Measurements from ENCODE around the gene CYB561D2.

The CYB561D2 gene

GRCh38 chr3:50365842-50366220 is 15.2 kb downstream of the CYB561D2 start:
- DNase-seq (ENCODE audit: low read depth), result no peak

DNA sequence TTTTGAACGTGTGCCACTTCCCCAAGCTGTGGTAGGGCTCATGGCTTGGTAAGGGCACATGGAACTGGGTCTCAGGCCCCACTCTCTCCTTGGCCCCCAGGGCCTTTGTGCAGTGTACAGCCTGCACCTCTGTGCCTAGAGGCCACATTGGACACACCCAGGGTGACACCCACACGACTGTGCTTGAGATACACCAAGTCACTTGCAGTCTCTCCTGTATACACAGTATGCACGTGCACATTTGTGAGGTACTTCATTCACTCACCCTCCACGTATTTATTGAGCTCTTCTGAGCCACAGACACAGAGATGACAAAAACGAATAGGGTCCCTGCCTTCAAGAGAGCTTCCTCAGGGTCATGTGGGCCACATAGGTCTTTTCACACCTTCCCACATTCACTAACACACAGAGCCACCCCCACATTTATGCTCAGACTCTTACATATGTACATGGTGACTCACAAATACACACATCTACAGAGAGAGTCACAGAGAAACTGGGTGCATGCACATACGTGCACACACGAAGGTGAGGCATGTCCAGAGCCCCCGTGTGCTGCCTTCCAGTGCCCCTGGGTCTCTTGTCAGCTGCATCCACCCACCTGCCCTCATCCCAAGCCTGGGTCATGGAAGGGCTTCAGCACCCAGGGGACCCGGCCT is 18.5 kb downstream of the CYB561D2 start:
- no peak for DNase-seq (ENCODE audit: low read depth)

- DNase-seq (ENCODE audit: low read depth), result no peak
These were observed 19.9 kb downstream of the CYB561D2 start for GRCh38 chr3:50370594-50370993.

DNA sequence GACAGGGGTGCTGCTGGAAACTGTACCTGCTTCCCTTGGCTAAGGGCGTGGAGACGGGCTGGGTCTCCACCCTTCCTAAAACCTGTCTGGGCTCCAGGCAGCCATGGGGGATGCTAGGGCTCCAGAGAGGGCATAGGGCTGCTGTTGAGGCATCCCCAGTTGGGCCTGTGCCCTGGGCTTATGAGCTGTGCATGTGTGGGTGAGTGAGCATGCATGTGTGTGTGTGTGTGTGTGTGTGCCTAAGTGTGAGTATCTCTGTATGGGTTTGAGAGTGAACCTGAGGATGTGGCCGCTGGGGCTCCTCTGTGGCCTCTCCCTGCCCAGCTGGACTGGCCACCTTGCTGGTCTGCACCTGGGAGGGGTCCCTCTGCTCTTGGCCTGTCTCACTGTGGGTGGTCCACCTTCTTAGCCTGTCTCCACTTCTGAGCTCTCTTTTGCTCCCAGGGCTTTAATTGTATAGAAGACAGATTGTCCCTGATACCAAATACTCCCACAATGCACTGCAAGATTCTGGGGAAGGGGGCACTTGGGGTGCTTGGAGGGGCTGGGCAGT is 20.5 kb downstream of the CYB561D2 start:
- DNase-seq (ENCODE audit: low read depth), result no peak

DNA sequence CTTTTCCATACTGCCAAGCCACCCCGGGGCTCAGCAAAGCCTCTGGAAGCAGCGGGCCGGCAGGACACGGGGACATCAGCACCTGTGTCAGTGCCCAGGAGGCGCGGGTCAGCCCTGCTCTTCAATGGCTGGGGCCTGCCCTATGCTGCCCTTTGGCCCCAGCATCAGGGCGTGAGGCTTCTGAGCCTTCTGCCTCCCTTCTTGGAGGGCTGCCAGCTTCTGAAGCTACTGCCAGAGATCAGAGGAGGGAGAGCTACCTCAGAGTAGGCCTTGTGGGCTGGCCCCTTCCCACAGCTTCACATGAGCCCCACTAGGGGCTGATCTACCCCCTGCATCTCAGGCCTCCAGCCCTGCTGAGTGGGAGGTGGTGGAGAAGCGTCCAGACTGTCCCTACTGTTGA is 21.7 kb downstream of the CYB561D2 start:
- no peak for DNase-seq (ENCODE audit: low read depth)

DNA sequence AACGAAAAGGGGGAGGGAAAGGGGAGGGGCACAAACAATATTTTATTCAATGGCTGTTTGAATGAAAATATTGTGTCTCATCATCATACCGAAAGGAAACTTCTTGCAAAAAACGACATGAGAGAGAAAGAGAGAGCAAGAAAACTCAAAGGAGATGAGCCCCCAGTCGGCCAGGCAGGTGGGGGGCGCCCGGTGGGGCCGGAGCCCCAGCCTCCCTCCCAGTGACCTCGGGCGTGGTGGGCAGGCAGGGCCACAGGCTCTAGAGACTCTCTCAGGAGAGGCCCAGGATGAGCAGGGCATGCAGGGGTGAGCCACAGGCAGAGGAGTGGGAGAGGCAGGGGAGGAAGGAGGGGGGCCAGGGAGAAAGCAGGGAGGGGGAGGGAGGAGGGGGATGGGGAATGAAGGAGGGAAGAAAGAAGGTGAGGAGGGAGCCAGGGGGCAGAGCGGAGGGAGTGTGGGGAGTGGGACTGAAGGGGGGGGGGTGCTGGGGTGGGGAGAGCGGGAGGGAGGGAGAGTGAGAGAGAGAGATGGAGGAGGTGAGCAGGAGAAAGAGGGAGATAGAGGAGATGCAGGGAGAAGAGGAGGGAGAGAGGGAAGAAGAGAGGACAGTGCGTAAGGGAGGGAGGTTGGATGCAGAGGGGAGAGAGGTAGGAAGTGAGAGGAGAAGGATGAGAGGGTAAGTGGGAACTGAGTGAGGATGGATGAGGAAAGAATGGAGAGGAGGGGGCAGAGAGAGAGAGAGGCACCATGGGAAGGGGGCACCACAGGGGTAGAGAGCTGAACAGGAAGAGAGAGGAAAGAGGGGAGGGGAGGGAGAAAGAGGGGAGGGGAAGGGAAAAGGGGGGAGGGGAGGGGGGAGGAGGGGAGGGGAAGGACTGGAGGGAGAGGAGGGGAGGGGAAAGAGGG is 22.7 kb downstream of the CYB561D2 start:
- DNase-seq (ENCODE audit: low read depth), result no peak

GRCh38 chr3:50374363-50375257 is 23.9 kb downstream of the CYB561D2 start:
- DNase-seq (ENCODE audit: low read depth), result no peak

- no peak for DNase-seq (ENCODE audit: low read depth)
These were observed 24.7 kb downstream of the CYB561D2 start for GRCh38 chr3:50375258-50375931.

GRCh38 chr3:50378024-50378423 is 27.4 kb downstream of the CYB561D2 start:
- no peak for DNase-seq (ENCODE audit: low read depth)

- DNase-seq (ENCODE audit: low read depth), result no peak
These were observed 28.1 kb downstream of the CYB561D2 start for GRCh38 chr3:50378757-50379156.

GRCh38 chr3:50380405-50381085 is 29.9 kb downstream of the CYB561D2 start:
- no peak for DNase-seq (ENCODE audit: low read depth)

- no peak for DNase-seq (ENCODE audit: low read depth)
These were observed 30.7 kb downstream of the CYB561D2 start for GRCh38 chr3:50381383-50381782.

DNA sequence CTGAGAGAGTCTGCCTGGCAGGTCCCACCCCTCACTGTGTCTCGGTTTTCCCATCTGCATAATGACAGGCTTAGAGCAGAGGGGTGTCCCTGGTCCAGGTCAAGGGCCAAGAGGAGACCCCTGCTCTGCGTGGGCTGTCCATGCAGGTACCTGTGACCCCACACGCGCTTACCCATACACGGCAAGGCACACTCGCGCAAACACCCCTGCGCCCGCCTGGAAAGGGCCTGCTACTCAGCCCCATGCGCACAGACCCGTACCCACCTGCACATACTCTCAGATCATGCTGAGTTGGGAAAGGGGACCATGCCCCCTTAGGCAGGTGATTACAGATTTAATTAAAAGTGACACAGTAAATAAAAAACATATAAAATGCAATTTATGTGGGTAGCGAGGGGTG is 32.1 kb downstream of the CYB561D2 start:
- DNase-seq (ENCODE audit: low read depth), result no peak

- DNase-seq (ENCODE audit: low read depth), result no peak
These were observed 33.1 kb downstream of the CYB561D2 start for GRCh38 chr3:50383750-50384149.

DNA sequence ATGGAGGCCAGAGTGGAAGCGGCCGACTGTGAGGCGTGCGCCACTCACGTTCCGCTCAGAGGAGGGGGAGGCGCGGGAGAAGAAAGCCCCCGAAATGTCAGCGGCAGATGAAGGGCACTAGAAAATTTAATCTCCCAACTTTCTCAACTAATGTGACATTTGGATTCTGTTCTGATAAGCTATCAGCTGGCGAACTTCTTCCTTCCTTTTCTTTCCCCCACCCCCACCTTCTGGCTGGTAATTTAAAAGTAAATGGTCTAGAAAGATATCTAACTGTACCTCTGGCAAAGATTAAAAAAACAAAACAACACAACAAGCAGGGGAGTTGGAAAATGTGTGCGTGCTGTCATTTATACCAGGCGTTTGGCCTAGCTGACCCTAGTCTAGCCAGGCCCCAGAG is 35.1 kb downstream of the CYB561D2 start:
- no peak for DNase-seq (ENCODE audit: low read depth)

DNA sequence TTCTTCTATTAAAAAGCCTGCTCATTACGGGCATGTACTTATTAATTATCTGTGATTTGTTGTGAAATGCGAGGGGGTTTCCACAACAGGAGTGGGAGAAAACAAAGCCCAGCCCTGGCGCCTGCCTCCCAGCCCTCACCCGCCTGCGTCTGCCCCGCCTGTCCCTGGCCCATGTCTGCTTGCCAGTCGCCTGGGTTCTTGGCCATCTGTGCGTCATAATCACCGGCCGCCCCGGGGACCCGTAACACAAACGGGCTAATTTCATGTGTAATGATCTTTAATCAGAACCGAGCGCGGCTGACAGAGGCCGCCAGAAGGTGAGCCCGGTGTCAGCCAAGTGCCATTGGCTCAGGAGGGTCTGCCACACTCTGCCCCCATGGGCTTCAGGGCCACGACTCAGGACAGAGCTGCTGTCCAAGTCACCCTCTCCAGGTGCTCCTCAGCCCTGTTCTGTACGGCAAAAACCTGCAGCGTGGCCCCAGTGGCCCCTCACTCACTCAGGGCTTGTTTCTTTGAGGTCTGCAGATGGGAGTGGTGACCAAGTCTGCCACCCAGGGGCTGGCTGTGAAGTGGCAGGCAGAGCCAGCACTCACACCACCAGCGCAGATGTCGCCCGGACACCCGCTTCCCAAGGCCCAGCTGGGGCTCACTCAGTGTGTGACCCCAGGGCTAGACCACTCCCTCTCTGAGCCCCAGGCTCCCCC is 37.5 kb downstream of the CYB561D2 start:
- DNase-seq (ENCODE audit: low read depth), result no peak

- no peak for DNase-seq (ENCODE audit: low read depth)
These were observed 38.2 kb downstream of the CYB561D2 start for GRCh38 chr3:50388720-50389413.

GRCh38 chr3:50389414-50389767 is 38.7 kb downstream of the CYB561D2 start:
- no peak for DNase-seq (ENCODE audit: low read depth)

GRCh38 chr3:50390508-50391224 is 40.0 kb downstream of the CYB561D2 start:
- DNase-seq (ENCODE audit: low read depth), result no peak
